Inflammatory macrophage (primary cell): Measurements from ENCODE around the gene PKIG.
"Not testable (repeated sequence)": the region's sequence is repeated elsewhere in the genome, so short reads cannot be mapped to it uniquely, and the experiment has no call there.

Experiments
- DNase-seq, 2 donors: peaks; one replicate each; pipeline ENCODE4 v3.0.0-alpha.2; 2020 to 2022

Gene PKIG

DNA sequence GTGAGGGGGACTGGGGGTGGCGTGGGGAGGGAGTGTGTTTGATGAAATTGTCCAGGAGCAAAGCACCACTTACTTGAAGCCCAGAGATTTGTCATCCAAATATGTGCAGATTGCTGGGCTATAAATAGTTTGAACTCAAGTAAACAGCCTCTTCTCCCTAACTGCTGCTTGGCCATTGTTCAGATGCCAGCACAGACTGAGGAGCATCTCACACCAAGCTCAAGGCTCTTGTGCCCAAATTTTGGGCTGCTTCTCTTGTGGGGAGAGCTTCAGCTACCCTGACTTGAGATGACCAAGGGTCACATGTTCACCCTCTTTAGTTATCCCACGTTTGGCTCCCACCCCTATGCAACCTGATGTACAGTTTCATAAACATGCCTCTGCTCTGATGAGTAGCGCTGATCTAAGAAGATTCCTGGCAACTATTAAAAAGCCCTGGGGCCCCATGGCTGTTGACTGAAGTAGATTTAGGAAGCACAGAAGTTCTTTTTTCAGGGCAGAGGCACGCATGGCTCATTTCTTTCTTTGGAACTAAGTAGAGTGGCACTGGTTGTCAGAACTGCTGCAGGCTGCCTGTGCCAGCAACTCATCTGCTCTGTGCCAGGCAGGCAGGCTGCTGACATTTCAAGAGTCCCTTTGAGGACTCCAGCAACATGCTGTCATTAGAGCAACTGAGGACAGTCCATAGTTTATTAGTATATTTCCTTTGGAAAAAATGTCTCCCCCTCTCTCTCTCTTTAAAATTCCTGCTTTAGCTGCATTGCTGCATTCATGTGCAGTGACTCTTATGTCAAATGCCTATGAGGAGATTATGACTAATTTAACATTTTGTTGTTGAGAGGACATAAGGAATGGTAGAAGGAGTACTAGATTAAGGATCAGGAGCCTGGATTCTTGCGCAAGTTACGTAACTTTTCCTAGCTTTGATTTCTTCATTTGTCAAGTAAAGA, 9.6 kb upstream of the PKIG start:
- peak in 1 of 2 donors; percentile 15 for DNase-seq

DNA sequence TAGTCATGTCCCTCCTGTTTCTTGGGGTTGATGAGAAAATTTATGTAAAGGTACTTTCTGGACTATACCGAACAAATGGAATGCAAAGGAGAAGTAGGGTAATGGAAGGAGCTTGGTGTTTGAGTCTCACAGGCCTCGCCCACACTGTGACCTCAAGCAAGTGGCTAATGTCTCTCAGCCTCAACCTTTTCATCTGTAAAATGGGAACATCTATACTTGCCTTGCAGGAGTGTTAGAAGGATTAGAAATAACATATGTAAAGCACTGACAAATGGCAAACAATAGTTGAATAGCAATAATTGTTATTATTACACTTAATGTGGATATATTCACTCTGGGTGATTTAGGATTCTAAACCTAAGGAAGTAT, 8.9 kb upstream of the PKIG start:
- DNase-seq: no peak

DNA sequence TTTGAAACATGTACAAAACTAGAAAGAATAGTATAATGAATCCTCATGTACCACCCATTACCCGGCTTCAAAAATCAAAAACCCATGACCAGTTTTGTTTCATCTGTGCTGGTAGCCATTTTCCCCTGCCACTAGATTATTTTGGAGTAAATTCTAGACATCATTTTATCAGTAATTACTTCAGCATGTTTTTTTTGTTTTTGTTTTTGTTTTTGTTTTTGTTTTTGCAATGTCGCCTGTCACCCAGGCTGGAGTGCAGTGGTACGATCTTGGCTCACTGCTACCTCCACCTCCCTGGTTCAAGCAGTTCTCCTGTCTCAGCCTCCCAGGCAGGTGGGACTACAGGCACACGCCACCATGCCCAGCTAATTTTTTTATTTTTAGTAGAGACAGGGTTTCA, 8.0 kb upstream of the PKIG start:
- no peak for DNase-seq

DNA sequence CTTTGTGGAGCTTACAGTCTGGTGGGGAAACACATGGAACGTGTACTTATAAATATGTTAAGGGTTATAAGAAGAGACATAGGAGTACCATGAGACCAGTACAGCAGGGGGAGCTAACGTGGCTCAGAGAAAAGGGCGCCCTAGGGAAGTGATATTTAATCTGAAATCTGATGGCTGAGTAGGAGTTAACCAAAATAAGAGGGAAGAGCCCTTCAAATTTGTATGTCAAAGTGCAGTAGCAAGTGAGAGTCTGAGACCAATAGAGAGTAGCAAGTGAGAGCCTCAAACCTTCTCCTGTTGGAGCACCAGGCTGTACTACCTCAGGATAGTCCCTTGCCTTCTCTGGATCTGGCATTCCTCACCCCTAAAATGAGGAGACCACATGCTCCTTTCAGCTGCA, 6.1 kb upstream of the PKIG start:
- peak; percentile 80 to 84 for DNase-seq

DNA sequence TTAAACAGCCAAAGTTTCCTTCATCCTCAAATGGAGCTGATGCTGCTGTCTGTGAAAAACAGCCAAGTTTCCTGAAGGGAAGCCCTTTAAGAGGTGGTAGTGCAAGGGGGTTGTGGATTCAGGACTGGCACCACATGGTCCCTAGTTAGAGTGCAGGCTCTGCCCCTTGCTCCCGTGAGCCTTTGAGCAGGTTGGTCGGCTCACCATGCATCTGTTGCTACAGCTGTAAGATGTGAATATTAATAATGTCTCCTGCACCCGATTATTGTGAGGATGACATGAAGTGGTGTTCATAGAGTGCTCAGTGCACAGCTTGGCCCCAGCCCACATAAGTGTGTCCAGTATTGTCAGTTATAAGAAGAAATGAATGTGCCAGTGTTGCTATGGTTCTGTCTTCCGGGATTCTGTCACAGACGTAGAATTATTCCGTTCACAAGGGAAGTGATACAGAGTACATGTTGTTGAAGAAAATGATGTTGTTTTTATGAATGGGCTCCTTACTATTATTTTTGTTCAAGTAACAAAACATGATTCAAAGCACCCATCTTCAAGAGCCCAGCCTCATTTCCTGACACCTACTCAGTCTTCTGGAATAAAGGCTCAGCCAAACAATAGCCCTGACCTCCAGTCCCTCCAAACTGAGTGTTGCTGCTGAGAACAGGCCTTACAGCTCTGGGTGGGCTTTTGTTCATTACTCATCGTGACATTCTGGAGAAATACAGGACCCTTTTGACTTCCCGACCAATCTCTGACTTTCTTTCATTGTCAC, 2.9 kb upstream of the PKIG start:
- DNase-seq: no peak

DNA sequence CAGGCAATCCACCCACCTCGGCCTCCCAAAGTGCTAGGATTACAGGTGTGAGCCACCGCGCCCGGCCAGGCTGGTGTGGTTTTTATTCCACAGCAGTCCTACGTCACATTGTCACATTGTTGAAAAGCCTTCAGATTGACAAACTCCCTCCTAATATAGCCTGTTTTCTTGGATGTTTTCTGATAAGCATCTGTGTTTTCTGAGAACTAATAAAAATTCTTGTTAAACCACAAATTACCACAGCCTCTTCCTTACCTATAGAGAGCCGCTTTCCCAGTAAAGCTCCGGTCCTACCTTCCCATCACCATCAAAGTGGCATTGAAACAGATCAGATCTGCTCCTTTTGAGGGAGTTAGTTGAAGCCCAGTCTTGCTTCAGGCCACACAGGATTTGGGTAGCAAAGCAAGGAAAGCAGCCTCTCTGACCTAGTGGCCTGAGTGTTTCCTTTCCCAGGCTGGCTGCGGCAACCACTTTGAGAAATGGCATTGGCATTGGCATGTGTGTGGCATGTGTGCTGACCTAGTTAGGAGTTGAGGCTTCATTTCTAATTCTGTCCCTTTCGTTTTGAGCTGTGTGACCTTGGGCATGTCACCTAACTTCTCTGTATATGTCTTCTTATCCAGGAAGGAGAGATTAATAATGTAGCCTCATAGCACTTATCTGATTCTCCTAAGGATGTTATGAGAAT, 1.7 kb upstream of the PKIG start:
- no peak for DNase-seq

DNA sequence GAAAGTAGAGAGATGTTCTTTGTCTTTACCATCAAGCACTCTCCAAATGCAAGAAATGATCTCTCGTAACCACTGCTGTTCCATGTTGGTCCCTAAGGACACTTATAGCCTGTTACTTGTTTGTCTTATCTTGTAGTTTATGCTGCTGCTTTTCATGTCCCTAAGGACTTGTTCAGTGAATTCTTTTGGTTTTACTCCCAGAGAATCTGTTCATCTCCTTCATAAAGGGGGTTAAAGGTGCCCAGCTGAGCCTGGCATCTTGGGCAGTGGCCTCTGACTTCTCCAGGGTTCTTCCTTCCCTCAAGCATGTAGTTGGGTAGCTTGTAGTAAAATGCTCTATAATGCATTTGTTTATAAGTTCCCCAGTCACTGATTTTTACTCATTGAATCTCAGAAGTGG, 864 bp upstream of the PKIG start:
- no peak for DNase-seq

DNA sequence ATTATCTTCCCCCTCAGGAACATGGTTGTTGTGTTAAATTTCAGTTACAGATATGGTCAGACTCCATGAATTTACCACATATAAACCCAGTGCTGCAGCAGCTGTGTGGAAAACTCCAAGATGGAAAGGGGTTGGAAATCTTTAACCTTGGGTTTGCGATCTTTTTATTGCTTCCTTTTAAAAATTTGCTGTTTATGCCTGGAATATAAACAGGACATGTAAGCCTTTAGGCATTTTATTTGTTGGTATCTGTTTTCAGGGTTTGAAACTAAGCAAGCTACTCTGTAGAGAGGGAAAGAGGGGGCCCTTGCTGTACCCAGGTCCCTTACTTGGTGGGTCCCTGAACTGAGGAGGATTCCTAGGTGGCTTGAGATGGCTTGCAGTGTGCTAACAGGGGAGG, 778 bp downstream of the PKIG start:
- no peak for DNase-seq

DNA sequence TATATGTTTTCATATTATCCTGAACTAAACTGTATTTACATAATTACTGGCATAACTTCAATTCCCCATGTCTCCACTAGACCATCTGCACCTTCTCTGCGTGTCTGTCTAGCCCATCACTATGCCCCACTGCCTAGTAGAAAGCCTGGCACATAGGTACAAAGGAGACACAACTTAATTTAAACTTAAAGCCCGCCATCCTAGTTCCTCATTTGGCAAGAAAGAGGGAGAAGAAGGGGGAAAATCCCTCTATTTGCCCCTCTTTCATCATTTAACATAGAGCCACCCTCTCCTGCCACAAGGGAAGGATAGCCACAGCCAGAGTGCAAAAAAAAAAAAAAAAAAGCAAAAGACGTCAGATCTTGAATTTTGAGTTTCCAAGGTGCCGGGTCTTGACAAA, 1.8 kb downstream of the PKIG start:
- DNase-seq: no peak

DNA sequence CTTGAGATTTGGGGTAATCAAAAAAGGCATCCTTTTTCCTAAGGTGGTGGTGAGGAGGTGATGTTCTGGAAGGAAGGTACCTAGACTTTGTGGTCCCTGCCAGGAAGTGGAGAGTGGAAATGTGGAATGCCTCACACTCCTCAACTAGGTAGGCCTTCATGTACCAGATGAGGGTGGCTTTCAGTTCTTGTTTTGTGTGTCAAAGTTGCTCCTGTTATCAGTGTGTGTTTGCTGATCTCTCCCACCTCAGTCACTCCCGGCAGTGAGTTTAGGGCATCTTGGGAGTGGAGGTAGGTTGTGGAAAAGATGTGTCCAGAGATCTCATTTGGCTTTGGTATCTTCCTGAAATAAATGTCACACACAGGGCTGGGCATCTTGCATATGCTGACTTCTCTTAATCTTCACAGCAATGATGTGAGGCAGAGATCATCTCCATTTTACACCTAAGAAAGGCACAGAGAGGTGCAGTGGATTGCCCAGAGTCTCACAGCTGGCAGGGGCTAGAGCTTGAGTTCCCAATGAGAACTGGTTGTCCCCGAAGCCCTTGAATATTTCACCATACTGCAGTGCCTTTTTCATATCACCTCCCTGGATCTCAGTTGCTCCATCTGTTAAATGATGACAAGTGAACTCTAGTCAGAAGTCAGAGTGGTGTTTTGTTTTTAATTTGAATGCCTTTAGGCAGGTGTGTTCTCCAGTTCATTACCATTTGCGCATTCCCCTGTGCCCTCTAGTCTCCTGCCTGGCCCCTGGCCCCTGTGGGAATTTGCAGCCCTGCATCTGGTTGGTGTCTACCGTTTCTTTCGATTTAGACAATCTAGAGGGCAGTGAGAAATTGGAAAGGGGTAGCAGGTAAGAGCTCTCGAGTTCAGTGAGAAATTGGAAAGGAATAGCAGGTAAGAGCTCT, 2.9 kb downstream of the PKIG start:
- DNase-seq: no peak

DNA sequence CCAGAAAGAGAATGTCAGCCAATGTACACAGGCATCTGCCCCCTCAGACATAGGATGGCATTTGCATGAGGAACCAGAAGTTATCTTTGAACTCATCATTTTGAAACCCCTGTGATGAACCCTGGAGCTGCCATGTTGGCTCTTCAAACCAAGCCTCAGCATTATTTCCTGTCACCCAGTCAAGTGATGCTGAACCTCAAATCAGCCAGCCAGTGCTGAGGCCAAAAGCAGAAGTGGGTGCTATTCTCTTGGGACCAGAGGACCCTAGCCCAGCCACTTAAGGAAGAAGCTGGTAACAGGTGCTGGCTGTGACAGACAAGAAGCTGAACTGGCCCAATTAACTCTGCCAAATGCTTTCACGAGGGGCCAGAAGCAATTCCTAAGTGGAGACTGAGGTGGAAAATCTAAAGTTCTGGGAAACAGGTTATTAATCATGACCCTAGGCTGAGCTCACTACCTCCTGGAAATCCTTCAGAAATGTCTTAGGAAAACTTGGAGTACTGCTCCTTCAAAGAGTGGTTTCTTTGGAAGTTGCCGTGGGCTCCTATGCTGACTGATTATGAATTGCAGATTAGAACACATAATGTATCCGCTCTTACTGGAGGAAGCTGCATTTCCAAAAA, 4.0 kb downstream of the PKIG start:
- DNase-seq: peak; percentile 25 to 40

DNA sequence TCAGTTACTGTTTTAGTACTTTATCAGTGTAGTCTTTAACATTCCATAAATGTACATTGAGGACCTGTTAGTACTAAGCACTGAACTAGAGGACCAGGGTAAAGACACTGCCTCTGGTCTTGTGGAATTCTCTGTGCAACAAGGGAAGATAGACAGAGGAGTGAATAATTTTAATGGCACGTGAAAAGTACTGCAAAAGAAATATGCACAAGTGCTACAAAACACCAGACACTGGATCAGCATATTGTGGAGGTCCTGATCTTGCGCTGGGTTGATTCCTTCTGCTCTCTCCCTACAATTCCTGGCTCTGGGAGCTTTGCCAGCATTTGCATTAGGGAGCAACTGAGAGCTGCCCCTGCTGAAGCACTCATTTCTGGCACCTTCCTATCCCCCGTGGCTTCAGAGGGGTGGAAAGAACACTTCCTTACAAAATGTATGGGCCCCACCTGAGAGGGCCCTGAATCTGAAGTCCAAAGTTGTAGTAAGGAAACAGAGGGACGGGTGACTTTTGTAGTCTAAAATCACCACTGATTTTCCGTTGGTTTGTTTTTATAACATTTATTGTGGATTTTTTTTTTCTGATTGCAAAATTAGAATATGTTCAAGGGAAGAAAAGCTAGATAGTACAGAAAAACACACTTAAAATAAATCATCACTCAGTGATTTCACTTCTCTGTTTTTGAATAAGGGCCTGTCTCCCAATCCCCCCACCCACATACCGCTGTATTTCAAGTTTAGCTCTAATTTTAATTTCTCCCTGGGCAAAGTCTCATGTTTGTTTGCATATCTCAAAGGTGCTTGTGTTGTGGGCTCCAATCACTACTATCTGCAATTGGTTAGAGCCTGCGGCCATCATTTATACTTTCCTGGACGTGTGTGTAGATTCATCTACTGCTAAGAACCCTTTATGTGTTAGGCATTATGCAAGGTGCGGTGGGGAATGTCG, 4.9 kb downstream of the PKIG start:
- DNase-seq: no peak

DNA sequence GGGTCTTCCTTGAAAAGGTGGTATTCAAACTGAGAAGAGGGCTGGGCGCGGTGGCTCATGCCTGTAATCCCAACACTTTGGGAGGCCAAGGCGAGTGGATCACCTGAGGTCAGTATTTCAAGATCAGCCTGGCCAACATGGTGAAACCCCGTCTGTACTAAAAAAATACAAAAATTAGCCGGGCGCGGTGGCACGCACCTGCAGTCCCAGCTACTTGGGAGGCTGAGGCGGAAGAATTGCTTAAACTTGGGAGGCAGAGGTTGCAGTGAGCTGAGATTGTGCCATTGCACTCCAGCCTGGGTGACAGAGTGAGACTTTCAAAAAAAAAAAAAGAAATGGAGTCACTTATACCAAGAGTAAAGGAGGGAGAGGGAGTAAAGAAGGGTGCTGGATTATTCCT, 5.9 kb downstream of the PKIG start:
- DNase-seq: not testable (repeated sequence)

DNA sequence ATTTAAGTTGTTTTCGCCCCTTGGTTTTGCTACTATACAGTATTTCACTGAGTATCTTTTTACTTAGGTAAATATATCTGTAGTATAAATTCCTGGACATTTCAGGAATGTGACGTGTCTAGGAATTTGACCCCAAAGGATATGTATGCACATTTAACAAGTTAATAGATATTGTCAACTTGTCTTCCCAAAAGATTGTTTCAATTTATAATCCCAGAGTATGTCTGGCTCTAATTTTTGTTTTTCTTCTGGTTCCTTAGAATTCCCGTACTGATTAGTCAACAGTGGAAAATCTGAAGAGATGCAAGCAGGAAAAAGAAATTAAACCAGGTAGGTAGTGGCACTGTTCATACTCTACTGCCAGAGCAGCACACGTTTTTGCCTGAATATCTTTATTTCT, 7.2 kb downstream of the PKIG start:
- no peak for DNase-seq

DNA sequence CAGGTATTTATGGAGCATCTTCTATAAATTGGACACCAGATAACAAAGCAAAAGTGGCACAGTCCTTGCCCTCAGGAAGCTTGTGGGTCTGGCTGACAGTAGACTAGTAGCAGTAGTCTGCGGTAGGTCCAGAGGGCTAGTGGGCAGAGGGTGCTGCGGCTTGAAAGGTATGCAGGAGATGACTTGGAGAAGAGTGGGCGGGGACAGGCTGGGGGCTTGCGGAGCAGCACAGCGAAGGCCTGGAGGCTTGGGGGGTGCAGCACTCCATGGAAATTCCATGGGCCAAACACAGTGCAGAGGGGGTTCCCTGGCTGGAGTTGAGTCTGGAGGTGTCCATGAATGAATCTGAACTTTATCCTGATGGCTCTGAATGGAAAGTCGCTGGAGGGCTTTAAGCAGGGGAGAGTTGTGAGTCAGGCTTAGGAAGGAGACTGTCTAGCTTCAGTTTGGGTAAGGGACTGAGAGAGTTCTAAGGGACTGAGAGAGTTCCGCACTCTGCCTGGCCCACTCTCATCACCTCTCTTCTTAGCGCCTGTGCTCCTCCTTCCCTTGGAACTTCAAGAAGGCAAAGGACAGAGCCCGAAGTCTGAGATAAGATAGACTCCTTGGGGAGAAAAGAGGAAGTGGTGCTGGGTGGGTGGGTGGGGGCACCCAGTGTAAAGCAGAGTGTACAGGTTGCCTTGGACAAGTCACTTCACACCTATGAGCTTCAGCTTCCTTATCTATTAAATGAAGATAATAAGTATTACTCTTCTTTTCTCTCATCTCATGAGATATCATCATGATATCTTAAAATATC, 8.8 kb downstream of the PKIG start:
- DNase-seq: no peak

DNA sequence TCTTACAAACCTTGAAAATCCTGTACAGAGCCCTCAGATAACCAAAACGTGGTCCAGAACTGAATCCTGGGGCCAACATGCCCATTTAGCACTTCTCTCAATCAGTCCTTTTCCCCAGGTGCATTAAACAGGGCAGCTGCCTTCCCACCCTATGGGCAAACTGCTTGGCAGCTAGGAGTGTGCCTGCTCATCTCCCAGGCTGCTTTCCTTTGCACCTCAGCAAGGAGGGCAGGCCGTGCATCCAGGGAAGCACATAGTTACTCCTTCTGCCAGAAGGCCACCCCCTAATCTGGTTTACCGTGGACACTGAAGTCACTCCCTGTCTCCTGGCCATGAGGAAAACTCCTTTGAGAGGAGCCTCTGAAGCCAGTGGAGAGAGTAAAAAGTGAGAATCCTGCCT, 10.0 kb downstream of the PKIG start:
- no peak for DNase-seq

DNA sequence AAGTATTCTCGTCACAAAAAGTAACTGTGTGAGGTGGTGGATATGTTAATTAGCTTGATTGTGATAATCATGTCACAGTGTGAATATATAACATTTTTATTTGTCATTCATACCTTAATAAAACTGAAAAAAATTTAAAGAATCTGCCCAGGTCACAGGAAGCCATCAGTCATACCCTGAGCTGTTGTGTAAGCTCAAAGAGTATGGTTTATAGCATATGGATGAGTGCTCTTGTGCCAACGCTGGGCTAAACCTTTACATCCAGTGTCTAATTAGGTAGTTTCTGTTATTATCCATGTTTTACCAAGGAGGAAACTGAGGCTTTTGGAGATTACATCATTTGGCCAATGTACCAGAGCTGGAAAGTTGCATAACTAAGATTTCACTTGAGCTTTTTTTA, 11.4 kb downstream of the PKIG start:
- no peak for DNase-seq

DNA sequence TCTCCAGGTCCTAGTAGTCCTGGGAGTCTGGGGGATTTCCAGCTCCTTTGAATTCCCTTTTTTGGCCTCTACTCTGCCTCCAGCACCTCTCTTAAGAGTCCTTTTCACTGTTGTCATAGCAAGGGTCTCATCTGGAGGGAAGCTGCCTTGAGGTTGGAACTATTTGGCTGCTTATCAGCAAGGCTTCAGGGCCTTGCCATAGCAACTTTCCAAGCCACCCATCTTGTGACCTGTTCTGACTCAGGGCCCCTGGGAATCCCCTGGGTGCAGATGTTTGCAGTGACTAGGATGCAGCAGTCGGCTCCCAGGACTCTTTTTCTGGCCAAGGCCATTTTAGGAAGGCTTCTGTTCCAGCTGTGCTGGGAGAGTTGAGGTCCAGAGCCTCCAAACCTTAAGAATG, 12.4 kb downstream of the PKIG start:
- DNase-seq: peak; percentile 18 to 51

DNA sequence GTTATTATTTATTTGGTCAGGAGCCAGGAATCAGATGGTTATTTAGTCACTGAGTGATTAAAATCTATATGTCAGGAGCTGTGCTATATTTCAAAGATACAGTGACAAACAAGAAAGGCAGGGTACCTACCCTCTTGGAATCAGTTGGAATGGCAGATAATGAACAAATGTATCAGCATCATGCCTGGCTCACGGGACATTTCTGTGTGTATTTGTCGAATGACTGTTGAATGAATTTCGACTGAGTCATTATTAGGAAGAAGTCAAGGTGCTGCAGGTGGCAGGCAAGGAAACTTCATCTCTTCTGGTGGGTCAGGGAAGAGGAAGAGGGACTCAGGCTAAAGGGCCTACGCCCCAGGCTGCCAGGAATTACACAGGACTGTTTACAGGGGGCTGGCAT, 13.6 kb downstream of the PKIG start:
- no peak for DNase-seq

DNA sequence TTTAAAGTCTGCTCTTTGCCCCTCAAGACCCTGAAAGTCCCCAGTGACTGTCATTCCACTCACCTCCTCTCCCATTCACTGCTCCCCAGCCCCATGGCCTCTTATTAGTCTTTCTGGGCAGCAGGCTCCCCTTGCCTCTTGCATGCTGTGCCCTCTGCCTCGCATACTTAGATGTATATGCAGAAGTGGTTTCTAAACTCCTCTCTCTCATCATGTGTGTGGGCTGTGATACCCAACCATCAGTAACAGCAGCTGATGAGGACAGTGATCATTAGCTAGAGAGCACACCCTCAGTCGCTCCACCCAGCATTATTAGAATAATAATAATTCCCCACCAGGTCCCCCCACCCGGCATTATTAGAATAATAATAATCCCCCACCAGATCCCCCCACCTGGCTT, 14.5 kb downstream of the PKIG start:
- peak; percentile 20 to 37 for DNase-seq
